ENCODE measurements around the gene MIF4GD. TPM values are rescaled to one million over a fixed set of nuclear protein-coding genes. Genes with fewer than 3 reads are reported as not detected.
A peak's percentile ranks its signal among the peaks of the same experiment; 100 is the strongest.
"Not testable (repeated sequence)": the region's sequence is repeated elsewhere in the genome, so short reads cannot be mapped to it uniquely, and the experiment has no call there.

The MIF4GD gene
- polyA plus RNA-seq, 10 donors, result 11.0 to 15.0 (median 13.1) TPM

DNA sequence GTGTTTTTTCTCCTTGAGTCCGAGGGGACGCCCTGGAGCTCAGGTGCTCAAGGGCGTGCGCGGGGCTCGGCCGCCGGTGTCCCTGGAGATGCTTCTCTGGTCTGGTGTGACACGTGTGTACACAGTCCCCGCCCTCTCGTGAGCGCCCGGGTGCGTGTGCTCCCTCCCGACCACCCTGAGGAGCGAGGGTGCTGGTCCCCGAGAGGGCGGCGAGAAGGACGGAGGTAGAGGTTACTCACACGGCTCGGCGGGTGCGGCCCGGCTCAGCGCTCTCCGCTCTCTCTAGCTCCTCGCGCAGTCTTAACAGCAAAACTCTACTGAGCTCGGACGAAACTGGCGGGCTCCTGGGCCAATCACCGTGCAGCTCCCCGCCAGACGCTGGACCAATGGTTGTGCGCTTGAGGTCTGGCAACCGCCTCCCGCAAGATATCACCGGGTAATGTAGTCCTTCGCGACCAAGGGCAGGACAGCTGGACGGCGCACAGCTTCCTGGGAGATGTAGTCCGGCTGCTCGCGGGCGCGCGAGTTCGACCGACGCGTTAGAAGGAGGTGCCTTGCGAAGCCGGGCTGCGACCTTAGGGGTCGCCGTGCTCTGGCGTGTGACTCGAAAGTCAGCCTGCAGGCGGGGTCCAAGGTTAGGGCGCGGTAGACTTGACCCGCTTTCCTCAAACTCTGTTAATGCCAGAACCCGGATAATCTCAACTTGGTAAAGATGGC, 18.2 kb upstream of the MIF4GD start, which contains the start of gene SLC25A19:
Gene SLC25A19, minus strand, starts transcription at position 319 of the 717 bp plus-strand sequence. CDS start 2,669 bp downstream, outside the sequence.
- peak; percentile 98 to 99 (median 99) for DNase-seq

DNA sequence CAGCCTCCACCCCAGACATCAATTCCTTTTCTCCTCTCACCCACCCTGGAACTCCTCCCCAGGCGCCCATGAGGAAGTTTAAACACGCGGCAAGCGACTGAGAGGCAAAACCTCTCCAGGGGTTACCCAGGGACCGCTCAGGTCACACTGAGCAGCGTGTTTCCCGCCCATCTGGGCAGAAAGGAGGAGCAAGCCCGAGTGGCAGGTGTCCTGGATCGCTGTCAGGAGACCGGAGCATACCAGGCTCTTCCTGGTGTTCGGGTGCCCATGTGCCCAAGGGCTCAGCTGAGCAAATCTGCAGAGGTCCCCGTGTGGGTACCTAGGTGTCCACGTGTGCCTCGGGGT, 17.7 kb upstream of the MIF4GD start:
- DNase-seq, result no peak

GRCh38 chr17:75288359-75288758, 17.3 kb upstream of the MIF4GD start:
- DNase-seq, result no peak

DNA sequence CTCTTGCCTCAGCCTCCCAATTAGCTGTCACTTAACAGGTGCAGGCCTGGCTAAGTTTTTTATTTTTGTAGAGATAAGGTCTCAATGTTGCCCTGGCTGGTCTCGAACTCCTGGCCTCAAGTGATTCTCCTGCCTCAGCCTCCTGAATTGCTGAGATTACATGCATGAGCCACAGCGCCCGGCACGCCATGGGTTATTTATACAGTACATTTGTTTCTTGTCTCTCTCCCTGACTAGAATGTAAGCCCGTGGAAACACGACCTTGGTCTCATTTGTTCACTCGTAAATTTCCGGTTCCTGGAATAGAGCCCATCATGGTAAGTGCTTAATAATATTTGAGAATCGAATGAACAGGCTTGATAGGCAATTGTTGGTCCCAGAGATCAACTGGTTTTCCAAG, 16.2 kb upstream of the MIF4GD start:
- DNase-seq, result no peak

- no peak for DNase-seq
These were observed 14.1 kb upstream of the MIF4GD start for GRCh38 chr17:75285123-75285522.

GRCh38 chr17:75280189-75280588, 9.2 kb upstream of the MIF4GD start:
- not testable (repeated sequence) for DNase-seq

GRCh38 chr17:75277664-75278071, 6.6 kb upstream of the MIF4GD start:
- DNase-seq, result no peak

GRCh38 chr17:75273977-75274708, 3.1 kb upstream of the MIF4GD start:
- no peak for DNase-seq

GRCh38 chr17:75272848-75273184, 1.8 kb upstream of the MIF4GD start:
- DNase-seq, result no peak

- no peak for DNase-seq
These were observed 1.2 kb upstream of the MIF4GD start for GRCh38 chr17:75271955-75272847.

- peak; percentile 70 to 90 (median 87) for DNase-seq
These were observed 363 bp upstream of the MIF4GD start for GRCh38 chr17:75271233-75271954.

GRCh38 chr17:75270218-75270965, 639 bp downstream of the MIF4GD start:
- DNase-seq, result peak; percentile 52 to 87 (median 65)

DNA sequence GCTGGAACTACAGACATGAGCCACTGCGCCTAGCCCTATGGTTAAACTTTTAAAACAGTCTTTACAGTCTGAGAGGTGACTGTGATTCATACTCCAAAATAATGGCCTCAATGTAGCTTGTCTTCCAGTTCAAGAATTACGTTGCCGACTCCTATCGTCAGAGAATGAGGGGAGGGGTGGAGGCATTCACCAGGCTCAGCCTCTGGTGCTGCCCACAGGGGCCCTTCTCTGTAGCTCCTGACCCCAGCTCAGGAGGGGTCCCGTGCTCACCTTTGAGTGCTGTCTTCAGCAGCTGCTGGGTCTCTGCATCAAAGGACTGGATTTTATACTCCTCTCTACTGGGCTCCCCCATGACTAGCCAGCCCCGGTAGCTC, 1.2 kb downstream of the MIF4GD start:
- no peak for DNase-seq

GRCh38 chr17:75267411-75268232, 3.4 kb downstream of the MIF4GD start:
- no peak for DNase-seq

DNA sequence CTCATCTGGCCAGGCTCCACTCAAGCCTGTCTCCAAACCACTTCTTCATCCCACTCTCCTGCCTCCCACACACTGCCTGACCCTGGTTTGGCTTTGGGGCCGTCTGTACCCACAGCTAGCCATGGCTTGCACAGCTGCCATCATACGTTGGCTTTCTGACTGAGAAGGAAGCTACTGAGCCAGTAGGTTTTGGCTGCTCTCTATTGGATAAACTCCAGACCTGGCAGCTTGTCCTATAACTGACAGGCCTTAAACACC, 3.9 kb downstream of the MIF4GD start:
- DNase-seq, result no peak

- DNase-seq, result peak in 2 of 3 donors; percentile 23 to 49
These were observed 4.5 kb downstream of the MIF4GD start for GRCh38 chr17:75266316-75267152.

DNA sequence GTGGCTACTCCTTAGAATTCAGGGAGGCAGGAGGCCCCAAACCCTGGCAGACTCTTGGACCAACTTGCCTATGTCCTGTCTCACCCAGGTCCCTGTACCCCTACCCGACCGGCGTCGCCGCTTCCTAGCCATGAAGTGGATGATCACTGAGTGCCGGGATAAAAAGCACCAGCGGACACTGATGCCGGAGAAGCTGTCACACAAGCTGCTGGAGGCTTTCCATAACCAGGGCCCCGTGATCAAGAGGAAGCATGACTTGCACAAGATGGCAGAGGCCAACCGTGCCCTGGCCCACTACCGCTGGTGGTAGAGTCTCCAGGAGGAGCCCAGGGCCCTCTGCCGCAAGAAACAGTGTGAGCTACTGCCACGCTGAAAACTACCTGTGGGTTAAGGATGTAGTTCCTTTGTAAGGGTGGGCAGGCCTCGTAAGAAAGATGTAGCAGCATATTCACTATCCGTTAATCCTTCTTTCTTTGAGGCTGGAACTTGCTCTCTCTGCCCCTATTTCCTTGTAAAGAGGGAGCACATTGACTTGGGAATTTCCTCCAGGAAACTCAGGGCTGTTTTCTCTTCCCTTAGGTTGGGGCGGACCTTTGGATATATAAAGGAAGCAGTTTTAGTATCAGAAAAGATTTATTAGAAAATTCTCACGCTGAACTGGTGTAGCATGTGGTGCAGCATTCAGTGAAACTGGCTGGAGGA, 5.3 kb downstream of the MIF4GD start:
- DNase-seq, result no peak

- no peak for DNase-seq
These were observed 8.0 kb downstream of the MIF4GD start for GRCh38 chr17:75263055-75263454.

- DNase-seq, result peak in 1 of 3 donors; percentile 39
These were observed 8.9 kb downstream of the MIF4GD start for GRCh38 chr17:75262112-75262606.
